22Rv1 (cell line): ENCODE data around the gene MEGF11.

Source experiments
- CTCF ChIP-seq: fragments of 450-650 bp; IDR thresholded peaks from 2 replicates; pipeline ENCODE4 v1.5.1; 2017; ENCODE audit warnings: mild to moderate bottlenecking
- ZFX ChIP-seq: fragments of 450-650 bp; IDR thresholded peaks from 2 replicates; pipeline ENCODE4 v1.6.1; 2017; ENCODE audit warnings: antibody characterized with exemption, borderline replicate concordance

GRCh38 chr15:65926899-65927298 lies 326.7 kb downstream of the MEGF11 start:
- no peak for TF ChIP-seq CTCF
- TF ChIP-seq ZFX: no peak
